Heart left ventricle (tissue), 16 donors: ENCODE measurements around the gene MAPK8IP3. TPM values are rescaled to one million over a fixed set of nuclear protein-coding genes. Genes with fewer than 3 reads are reported as not detected.
A peak's percentile ranks its signal among the peaks of the same experiment; 100 is the strongest.

Source experiments
- ATAC-seq, 4 donors: fragments of 200-7000 bp; cut with Tn5 transposase; one replicate each; pipeline ENCODE4 v1.9.1; 2020 to 2022; ENCODE audit warnings: moderate library complexity in 4 of 4, mild to moderate bottlenecking in 3 of 4, moderate number of reproducible peaks in 1 of 4
- DNase-seq, 5 donors: peaks; one replicate each; pipeline ENCODE4 v3.0.0-alpha.2; 2020
- H3K27ac ChIP-seq, 12 donors: fragments of 200-600 bp; sonication (generic) in 4 of 12; one replicate each; pipeline versions ENCODE4 v1.5.0 to v1.8.0; 2016 to 2022; ENCODE audit warnings: mild to moderate bottlenecking in 2 of 12
- H3K27me3 ChIP-seq, 9 donors: fragments of 200-600 bp; sonication (generic) in 2 of 9; one replicate each; pipeline versions ENCODE4 v1.5.1 to v1.8.0; 2016 to 2022; ENCODE audit warnings: mild to moderate bottlenecking in 3 of 9
- H3K36me3 ChIP-seq, 9 donors: fragments of 200-600 bp; sonication (generic) in 2 of 9; one replicate each; pipeline versions ENCODE4 v1.5.0 to v1.8.0; 2018 to 2022; ENCODE audit warnings: mild to moderate bottlenecking in 2 of 9
- H3K4me1 ChIP-seq, 12 donors: fragments of 200-600 bp; sonication (generic) in 4 of 12; one replicate each; pipeline versions ENCODE4 v1.5.0 to v1.8.0; 2016 to 2022; ENCODE audit warnings: mild to moderate bottlenecking in 3 of 12
- H3K4me3 ChIP-seq, 12 donors: fragments of 200-600 bp; sonication (generic) in 4 of 12; one replicate each; pipeline versions ENCODE4 v1.5.0 to v1.8.0; 2017 to 2022; ENCODE audit warnings: mild to moderate bottlenecking in 9 of 12, moderate library complexity in 4 of 12
- H3K9me3 ChIP-seq, 12 donors: fragments of 200-600 bp; sonication (generic) in 4 of 12; one replicate each; pipeline versions ENCODE4 v1.5.0 to v1.8.0; 2016 to 2022; ENCODE audit warnings: mild to moderate bottlenecking in 1 of 12
- POLR2A ChIP-seq, 2 donors: fragments of 450-650 bp; IDR thresholded peaks; one replicate each; pipeline ENCODE4 v1.6.1; 2017; ENCODE audit warnings: antibody characterized with exemption in 2 of 2, mild to moderate bottlenecking in 2 of 2, moderate library complexity in 2 of 2
- WGBS, 4 donors: extraction: QIAGEN DNeasy Blood & Tissue Kit in 2 of 4; methylation state at CpG; one replicate each; pipeline versions ENCODE4 v1.1.5 to v1.1.7; 2013 to 2018; 5-methylcytosine and 5-hydroxymethylcytosine counted together
- intact Hi-C, 10 donors: fragments of 100-400 bp; cut with DNase I; formaldehyde crosslinking; loops; one replicate each; pipeline versions ENCODE4 v1.11.1 to v1.14.2; 2022
- polyA plus RNA-seq, 2 donors: library from polyadenylated mRNA; stranded (reverse); fragments of 200-250 nt; gene quantifications; one replicate each; pipeline ENCODE4 v1.2.3, GENCODE V29; 2013
- total RNA-seq, 9 donors: library from RNA; depleted of rRNA in 2 of 9; stranded (reverse); fragments of >200 nt in 2 of 9; fragmentation: NEBNext Ultra II Directional in 3 of 9; extraction: Animal tissue kit (Norgen Biotek cat#: 25700) in 3 of 9; gene quantifications; one replicate each; pipeline versions ENCODE4 v1.1.0 to v1.2.4, GENCODE V29; 2016 to 2023
- TF ChIP-seq, protein P1 (sequence below), 12 donors: fragments of 200-600 bp; sonication (generic) in 4 of 12; IDR thresholded peaks; one replicate each; pipeline versions ENCODE4 v1.5.0 to v1.8.0; 2018 to 2022; ENCODE audit warnings: antibody characterized with exemption in 12 of 12, mild to moderate bottlenecking in 5 of 12
- donor health status: ischemic (EF 13 %, LVEDD 7.1; RV severe dilation, severe dysfunction).
- donor health status: healthy with polysubstance abuse.
- donor health status: DM: no; HTN: yes; CAD: no.
- donor health status: DM: no; HTN: no; CAD: no.
- donor health status: ischemic (EF 25% LVEDD 6.9; RV normal size, moderate dysfunction).
- donor health status: ischemic (EF 25% LVEDD 5.7; RV mildly dilated, moderate dysfunction).
- donor health status: healthy.
- donor health status: DM: yes; HTN: yes; CAD: no.
- donor health status: ischemic (EF 35%, LVEDD 5.7; RV mildly dilated, moderate dysfunction).
- donor health status: nonischemic (EF 11% LVEDD 7.7; RV severe dilation, severe dysfunction).
- donor health status: DM: yes; HTN: yes; CAD: no.
- donor health status: PGD.
- donor health status: ischemic (EF 29% LVEDD 5.4; RV normal size, mild dysfunction).
- donor health status: nonischemic (EF 23%, LVEDD 6.1; RV moderate dilation, normal function).

MAPK8IP3 gene
- total and polyA plus RNA-seq, 11 donors = 29.5 to 71.3 (median 63.1) TPM

DNA sequence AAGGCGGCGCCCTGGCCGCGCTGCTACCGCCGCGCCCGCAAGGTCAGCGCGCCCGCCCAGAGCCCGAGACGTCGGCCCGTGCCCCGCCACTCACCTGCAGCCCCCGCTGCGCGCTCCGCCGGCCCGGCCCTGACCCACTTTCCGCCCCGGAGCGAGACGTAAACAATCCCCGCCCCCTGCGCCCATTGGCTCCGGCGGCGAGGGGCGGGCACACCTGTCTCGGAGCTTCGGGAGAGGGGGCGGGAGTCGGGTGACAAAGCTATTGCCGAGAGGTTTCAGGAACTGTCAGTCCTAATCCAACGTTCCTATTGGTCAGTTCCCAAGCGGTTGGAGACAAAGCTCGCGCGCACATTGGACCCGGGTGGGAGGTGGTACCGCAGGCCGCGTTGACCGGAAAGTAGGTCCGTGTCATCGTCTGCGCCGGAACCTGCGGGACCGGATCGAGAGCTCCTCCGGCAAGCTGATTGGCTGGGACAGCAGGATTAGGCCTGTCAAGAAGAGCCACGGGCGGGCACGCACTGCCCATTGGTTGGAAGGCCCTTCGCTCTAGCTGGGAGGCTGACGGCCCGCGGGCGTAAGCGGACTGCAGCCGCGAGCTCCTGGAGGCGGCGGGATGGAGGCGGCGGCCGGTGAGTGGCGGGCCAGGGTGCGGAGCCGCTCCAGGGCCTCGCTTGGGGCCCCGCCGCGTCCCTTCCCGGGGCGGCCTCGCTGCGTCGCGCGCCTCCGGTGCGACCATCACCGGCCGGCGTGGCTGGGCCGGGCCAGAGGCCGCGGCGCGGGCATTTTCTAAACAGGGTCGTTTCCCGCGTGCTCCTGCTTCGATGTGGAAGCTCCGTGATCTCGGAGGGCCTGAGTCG, 76.6 kb downstream of the MAPK8IP3 start, which contains the start of the genes NUBP2 and SPSB3:
TSS of gene NUBP2 (plus strand) at position 553 of the 857 bp plus-strand sequence. CDS start at position 614, 61 bp downstream.
TSS of gene SPSB3 (minus strand) at position 164 of the 857 bp plus-strand sequence. CDS start 1,088 bp downstream, outside the sequence.
- Histone ChIP-seq H3K27ac (peak within 1 kb of the TSS; percentile 58 to 94 (median 88)), H3K4me1 (peaks cover 2 to 56% (median 28%) of the 10 kb centered on the region in 12 donors), H3K4me3 (peak within 1 kb of the TSS; percentile 75 to 100 (median 95)), H3K36me3 (peaks cover 0 to 51% (median 33%) of the 10 kb centered on the region in 9 donors), H3K9me3 (no peaks in the 10 kb centered on the region), H3K27me3 (no peaks in the 10 kb centered on the region)
- intact Hi-C loops = loop anchor here in 2 of 10 donors (1.0 to 5.0 kb wide), 4 partner anchors 9 to 470 kb away; partner anchors contain the start of genes HAGH (in 1 of the 2), MRPS34 (in 1 of the 2) and MSRB1 (in 1 of the 2)
- peak; percentile 100 for DNase-seq
- 0 to 1% (median 0%) methylated on average over 70 to 102 of the region's 102 CpGs for WGBS, 4 donors
- peak; percentile 93 to 98 (median 96) for ATAC-seq
- TF ChIP-seq, protein P1, sequence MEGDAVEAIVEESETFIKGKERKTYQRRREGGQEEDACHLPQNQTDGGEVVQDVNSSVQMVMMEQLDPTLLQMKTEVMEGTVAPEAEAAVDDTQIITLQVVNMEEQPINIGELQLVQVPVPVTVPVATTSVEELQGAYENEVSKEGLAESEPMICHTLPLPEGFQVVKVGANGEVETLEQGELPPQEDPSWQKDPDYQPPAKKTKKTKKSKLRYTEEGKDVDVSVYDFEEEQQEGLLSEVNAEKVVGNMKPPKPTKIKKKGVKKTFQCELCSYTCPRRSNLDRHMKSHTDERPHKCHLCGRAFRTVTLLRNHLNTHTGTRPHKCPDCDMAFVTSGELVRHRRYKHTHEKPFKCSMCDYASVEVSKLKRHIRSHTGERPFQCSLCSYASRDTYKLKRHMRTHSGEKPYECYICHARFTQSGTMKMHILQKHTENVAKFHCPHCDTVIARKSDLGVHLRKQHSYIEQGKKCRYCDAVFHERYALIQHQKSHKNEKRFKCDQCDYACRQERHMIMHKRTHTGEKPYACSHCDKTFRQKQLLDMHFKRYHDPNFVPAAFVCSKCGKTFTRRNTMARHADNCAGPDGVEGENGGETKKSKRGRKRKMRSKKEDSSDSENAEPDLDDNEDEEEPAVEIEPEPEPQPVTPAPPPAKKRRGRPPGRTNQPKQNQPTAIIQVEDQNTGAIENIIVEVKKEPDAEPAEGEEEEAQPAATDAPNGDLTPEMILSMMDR (IDR thresholded peaks at IDR 0.05) = peak in 2 of 12 donors; percentile 10 to 15
- TF ChIP-seq POLR2A (IDR thresholded peaks at IDR 0.05) = peak; percentile 80 to 93

DNA sequence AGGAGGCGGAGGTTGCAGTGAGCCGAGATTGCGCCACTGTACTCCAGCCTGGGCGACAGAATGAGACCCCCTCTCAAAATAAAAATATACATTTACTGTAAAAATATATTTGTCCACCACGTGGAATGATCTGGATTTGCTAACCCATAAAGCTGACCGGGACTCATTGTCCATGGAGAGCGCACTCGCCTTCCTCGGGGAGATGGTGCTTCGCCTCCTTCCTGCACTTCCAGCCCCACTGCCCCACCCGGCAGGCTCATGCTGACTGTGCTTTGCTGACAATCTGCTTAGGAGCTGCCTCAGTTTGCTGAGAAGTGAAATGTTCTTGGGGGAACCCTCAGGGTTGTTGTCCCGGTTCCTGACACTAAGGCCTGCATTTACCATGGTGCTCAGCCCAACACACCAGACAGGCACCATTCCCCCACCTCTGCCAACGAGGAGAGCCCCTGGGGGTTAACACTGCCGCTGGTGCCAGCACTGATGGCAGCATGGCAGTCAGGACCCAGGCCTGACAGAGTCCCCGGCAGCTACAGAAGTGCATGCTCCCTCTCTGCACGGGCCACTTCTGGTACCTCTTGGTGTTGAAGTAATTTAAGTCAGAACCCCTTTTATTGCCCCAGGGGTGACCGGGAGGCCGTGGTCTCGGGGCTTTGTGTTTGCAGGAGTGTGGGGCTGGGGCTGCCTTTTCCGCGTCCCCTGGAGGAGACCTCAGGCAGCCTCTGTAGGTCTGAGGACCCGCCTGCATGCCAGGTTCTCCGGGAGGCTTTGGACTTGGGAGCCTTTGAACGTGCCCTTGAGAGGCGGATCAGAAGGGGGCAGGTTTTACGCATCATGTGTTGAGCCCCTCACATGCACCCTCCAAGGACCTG, 79.2 kb downstream of the MAPK8IP3 start:
- Histone ChIP-seq H3K36me3 (peaks cover 0 to 52% (median 36%) of the 10 kb centered on the region in 9 donors), H3K9me3 (no peaks in the 10 kb centered on the region), H3K4me1 (peaks cover 2 to 49% (median 25%) of the 10 kb centered on the region in 12 donors), H3K27ac (no peak overlapping the region), H3K4me3 (no peak overlapping the region), H3K27me3 (no peaks in the 10 kb centered on the region)
- ATAC-seq (no peak), DNase-seq (peak; percentile 7 to 48 (median 24))
- intact Hi-C loops = loop anchor here in 1 of 10 donors (5.0 kb wide), 2 partner anchors 157 to 473 kb away; partner anchors contain the start of gene MSRB1
- WGBS, 4 donors = 89 to 92% (median 90%) methylated on average over 17 to 26 of the region's 26 CpGs
- TF ChIP-seq POLR2A (IDR thresholded peaks at IDR 0.05) = no peak

DNA sequence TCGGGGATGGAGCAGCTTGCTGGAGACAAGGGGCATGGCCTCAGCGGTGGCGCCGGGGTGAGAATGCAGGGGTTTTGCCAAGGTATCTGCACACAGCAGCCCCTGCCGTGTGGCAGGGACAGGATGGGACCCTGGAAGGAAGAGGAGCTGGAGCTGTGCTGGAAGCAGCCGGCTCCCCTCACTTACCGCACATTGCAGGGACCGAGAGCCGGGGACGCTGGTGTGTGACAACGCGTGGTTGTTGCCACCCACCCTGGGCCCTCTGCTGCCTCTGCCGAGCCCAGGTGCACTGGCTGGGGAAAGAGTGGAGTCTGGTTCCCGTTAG, 79.8 kb downstream of the MAPK8IP3 start:
- Histone ChIP-seq H3K4me3 (no peak overlapping the region), H3K27me3 (no peaks in the 10 kb centered on the region), H3K36me3 (peaks cover 0 to 50% (median 35%) of the 10 kb centered on the region in 9 donors), H3K27ac (no peak overlapping the region), H3K4me1 (peaks cover 2 to 43% (median 20%) of the 10 kb centered on the region in 12 donors), H3K9me3 (no peaks in the 10 kb centered on the region)
- TF ChIP-seq, protein P1 (IDR thresholded peaks at IDR 0.05) = no peak
- no peak for TF ChIP-seq POLR2A (IDR thresholded peaks at IDR 0.05)
- DNase-seq (peak in 1 of 5 donors; percentile 24), ATAC-seq (no peak)
- intact Hi-C loops = no loop called here
- 87 to 91% (median 87%) methylated on average over 13 to 14 of the region's 14 CpGs for WGBS, 4 donors

DNA sequence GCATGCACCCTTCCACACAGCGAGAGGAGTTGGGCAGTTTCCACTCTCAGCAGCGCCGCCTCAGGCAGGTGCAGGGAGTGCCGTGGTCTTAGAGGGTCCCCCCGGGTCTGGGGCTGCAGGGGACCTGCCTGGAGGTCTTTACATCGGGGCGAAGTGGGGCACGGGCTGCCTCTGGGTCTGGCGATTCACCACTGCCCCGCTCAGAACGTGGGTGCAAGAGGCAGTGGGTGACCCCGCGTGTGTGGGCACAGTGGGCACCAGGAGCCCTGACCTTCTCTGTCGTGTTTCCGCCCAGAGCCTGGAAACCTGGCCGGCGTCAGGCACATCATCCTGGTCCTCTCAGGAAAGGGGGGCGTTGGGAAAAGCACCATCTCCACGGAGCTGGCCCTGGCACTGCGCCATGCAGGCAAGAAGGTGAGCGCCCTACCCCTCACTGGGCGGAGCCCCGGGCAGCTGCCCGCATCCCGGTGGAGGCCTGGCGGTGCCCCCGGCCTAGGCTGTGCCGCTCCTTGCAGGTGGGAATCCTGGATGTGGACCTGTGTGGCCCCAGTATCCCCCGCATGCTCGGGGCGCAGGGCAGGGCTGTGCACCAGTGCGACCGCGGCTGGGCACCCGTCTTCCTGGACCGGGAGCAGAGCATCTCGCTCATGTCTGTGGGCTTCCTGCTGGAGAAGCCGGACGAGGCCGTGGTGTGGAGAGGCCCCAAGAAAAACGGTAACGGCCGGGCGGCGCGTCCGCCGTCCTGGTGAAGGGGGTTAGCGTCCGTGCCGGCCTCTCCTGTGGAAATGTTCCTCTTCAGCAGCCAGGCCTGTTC, 80.5 kb downstream of the MAPK8IP3 start:
- 86 to 92% (median 90%) methylated on average over 31 to 51 of the region's 51 CpGs for WGBS, 4 donors
- ATAC-seq (no peak), DNase-seq (peak; percentile 7 to 67 (median 21))
- Histone ChIP-seq H3K4me3 (no peak overlapping the region), H3K27ac (no peak overlapping the region), H3K9me3 (no peaks in the 10 kb centered on the region), H3K27me3 (no peaks in the 10 kb centered on the region), H3K36me3 (peaks cover 0 to 52% (median 32%) of the 10 kb centered on the region in 9 donors), H3K4me1 (peaks cover under 1 to 36% (median 14%) of the 10 kb centered on the region in 12 donors)
- TF ChIP-seq POLR2A (IDR thresholded peaks at IDR 0.05) = no peak
- TF ChIP-seq, protein P1 (IDR thresholded peaks at IDR 0.05) = no peak
- intact Hi-C loops = no loop called here
